Measurements from ENCODE around the gene PARD6G. TPM values are rescaled to one million over a fixed set of nuclear protein-coding genes. Genes with fewer than 3 reads are reported as not detected.

Gene PARD6G
- total and polyA plus RNA-seq, 2 experiments from 2014 or later: 0.22 to 0.53 TPM

- no peak overlapping the region for H3K4me2 ChIP-seq (ENCODE audit: unreplicated experiment)
- H3K79me2 ChIP-seq (ENCODE audit: insufficient read depth): no peaks in the 10 kb centered on the region
- H3K9me3 ChIP-seq (ENCODE audit: low read depth): no peaks in the 10 kb centered on the region
- no peak overlapping the region for H2AFZ ChIP-seq
- H3K27me3 ChIP-seq (replicated peaks; ENCODE audit: insufficient read depth): no peaks in the 10 kb centered on the region
- H3K4me1 ChIP-seq (ENCODE audit: insufficient read depth): no peaks in the 10 kb centered on the region
- no peaks in the 10 kb centered on the region for H3K9me2 ChIP-seq (ENCODE audit: insufficient read depth)
- H3K27ac ChIP-seq: no peak overlapping the region
- no peak for DNase-seq
- H3F3A ChIP-seq (ENCODE audit: insufficient read depth): no peaks in the 10 kb centered on the region
- no peaks in the 10 kb centered on the region for H4K20me1 ChIP-seq (ENCODE audit: insufficient read depth)
- H3K4me3 ChIP-seq: no peak overlapping the region
- no peak overlapping the region for H3K9ac ChIP-seq
- in situ Hi-C loops (cut with MboI): no loop called here
- TF ChIP-seq EZH2 (IDR thresholded peaks at IDR 0.05; ENCODE audit: insufficient read depth, poor library complexity, severe bottlenecking) (no peak), EZH2phosphoT487 (IDR thresholded peaks at IDR 0.05; ENCODE audit: insufficient read depth, low read depth) (no peak)
- 65 to 71% methylated on average over 12 of the region's 12 CpGs for WGBS, 2 experiments (ENCODE audit: low coverage in 1 of 2, low lambda C conversion rate in 2 of 2, missing lambda C conversion rate in 2 of 2)
- no peaks in the 10 kb centered on the region for H3K36me3 ChIP-seq (ENCODE audit: low read depth)
These were observed 65.5 kb downstream of the PARD6G start for GRCh38 chr18:80181642-80182461.

GRCh38 chr18:80180778-80181564 lies 66.3 kb downstream of the PARD6G start:
- Histone ChIP-seq H2AFZ (no peak overlapping the region), H3K4me3 (no peak overlapping the region), H3K9ac (no peak overlapping the region), H3K27me3 (replicated peaks; ENCODE audit: insufficient read depth) (no peaks in the 10 kb centered on the region), H3K27ac (no peak overlapping the region), H3K9me3 (ENCODE audit: low read depth) (no peaks in the 10 kb centered on the region), H4K20me1 (ENCODE audit: insufficient read depth) (no peaks in the 10 kb centered on the region), H3K36me3 (ENCODE audit: low read depth) (no peaks in the 10 kb centered on the region), H3K79me2 (ENCODE audit: insufficient read depth) (no peaks in the 10 kb centered on the region), H3F3A (ENCODE audit: insufficient read depth) (no peaks in the 10 kb centered on the region), H3K4me1 (ENCODE audit: insufficient read depth) (0 out of 2 replicates have a peak, but pooled peaks cover 3% of the 10 kb centered on the region), H3K9me2 (ENCODE audit: insufficient read depth) (no peaks in the 10 kb centered on the region), H3K4me2 (ENCODE audit: unreplicated experiment) (no peak overlapping the region)
- in situ Hi-C loops (cut with MboI): no loop called here
- no peak for TF ChIP-seq EZH2phosphoT487 (IDR thresholded peaks at IDR 0.05; ENCODE audit: insufficient read depth, low read depth)
- no peak for TF ChIP-seq EZH2 (IDR thresholded peaks at IDR 0.05; ENCODE audit: insufficient read depth, poor library complexity, severe bottlenecking)
- no peak for DNase-seq
- 86 to 89% methylated on average over 33 of the region's 33 CpGs for WGBS, 2 experiments (ENCODE audit: low coverage in 1 of 2, low lambda C conversion rate in 2 of 2, missing lambda C conversion rate in 2 of 2)

- H3K4me3 ChIP-seq: no peak overlapping the region
- no peaks in the 10 kb centered on the region for H3K79me2 ChIP-seq (ENCODE audit: insufficient read depth)
- H3K9ac ChIP-seq: no peak overlapping the region
- H3K27me3 ChIP-seq (replicated peaks; ENCODE audit: insufficient read depth): no peaks in the 10 kb centered on the region; the same call in 1 of the 2 replicates
- WGBS, 2 experiments (ENCODE audit: low coverage in 1 of 2, low lambda C conversion rate in 2 of 2, missing lambda C conversion rate in 2 of 2): 71 to 78% methylated on average over 20 of the region's 20 CpGs
- TF ChIP-seq EZH2 (IDR thresholded peaks at IDR 0.05; ENCODE audit: insufficient read depth, poor library complexity, severe bottlenecking) (no peak), EZH2phosphoT487 (IDR thresholded peaks at IDR 0.05; ENCODE audit: insufficient read depth, low read depth) (no peak)
- H3K9me2 ChIP-seq (ENCODE audit: insufficient read depth): no peaks in the 10 kb centered on the region
- H3K9me3 ChIP-seq (ENCODE audit: low read depth): no peaks in the 10 kb centered on the region
- H2AFZ ChIP-seq: no peak overlapping the region
- 0 out of 2 replicates have a peak, but pooled peaks cover 3% of the 10 kb centered on the region for H3K4me1 ChIP-seq (ENCODE audit: insufficient read depth)
- no peaks in the 10 kb centered on the region for H3F3A ChIP-seq (ENCODE audit: insufficient read depth)
- no peaks in the 10 kb centered on the region for H4K20me1 ChIP-seq (ENCODE audit: insufficient read depth)
- DNase-seq: no peak
- no peak overlapping the region for H3K27ac ChIP-seq
- no peak overlapping the region for H3K4me2 ChIP-seq (ENCODE audit: unreplicated experiment)
- H3K36me3 ChIP-seq (ENCODE audit: low read depth): no peaks in the 10 kb centered on the region
- in situ Hi-C loops (cut with MboI): no loop called here
These were observed 67.3 kb downstream of the PARD6G start for GRCh38 chr18:80179857-80180558.

All from GM23248 (cell line).